HG03520 (cell line): ENCODE results near the gene CERS6.

Source experiments
- ATAC-seq: cut with Tn5 transposase; IDR thresholded peaks from one replicate; pipeline ENCODE4 v1.9.1; 2021; ENCODE audit warnings: mild to moderate bottlenecking, moderate library complexity; ENCODE audit not compliant: unreplicated experiment

The CERS6 gene

GRCh38 chr2:168528469-168528868 lies 72.4 kb downstream of the CERS6 start:
- ATAC-seq: no peak

DNA sequence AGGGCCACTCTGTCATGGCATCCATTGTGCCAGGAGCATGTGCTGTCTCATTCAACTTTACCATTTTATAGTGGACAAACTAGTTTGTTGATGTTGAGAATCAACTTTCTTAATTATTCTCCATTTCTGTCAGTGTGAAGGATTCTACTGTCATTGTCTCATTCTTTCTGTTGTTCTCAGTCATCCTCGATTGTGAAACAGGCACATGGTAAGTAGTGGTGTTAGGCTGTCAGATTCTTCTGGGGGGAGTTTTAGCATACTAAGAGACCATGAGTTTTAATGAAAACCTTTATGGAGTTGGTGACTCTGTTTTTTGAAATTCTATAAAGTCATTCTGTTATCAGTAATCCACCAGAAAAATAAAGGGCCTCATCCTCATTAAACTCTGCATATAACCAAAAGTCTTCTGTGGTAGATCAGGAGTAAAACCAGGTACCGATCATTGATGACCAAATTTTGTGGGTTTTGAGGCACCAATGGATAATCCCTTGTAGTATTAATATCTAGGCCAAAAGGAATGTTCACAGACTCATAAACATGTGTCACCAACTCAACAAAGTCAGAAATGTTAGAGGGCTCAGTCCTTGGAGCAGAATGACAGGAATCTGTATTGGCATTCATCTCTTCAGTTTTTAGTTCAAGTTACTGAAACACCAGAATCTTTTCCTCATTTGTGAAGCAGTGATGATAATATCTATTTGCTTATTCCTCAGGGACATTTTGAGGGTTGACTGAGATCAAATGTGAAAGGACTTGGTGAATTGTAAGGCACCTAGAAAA lies 73.2 kb downstream of the CERS6 start:
- ATAC-seq: no peak

GRCh38 chr2:168529900-168530561 lies 74.0 kb downstream of the CERS6 start:
- ATAC-seq: no peak

- ATAC-seq: no peak
These were observed 75.0 kb downstream of the CERS6 start for GRCh38 chr2:168530982-168531622.

DNA sequence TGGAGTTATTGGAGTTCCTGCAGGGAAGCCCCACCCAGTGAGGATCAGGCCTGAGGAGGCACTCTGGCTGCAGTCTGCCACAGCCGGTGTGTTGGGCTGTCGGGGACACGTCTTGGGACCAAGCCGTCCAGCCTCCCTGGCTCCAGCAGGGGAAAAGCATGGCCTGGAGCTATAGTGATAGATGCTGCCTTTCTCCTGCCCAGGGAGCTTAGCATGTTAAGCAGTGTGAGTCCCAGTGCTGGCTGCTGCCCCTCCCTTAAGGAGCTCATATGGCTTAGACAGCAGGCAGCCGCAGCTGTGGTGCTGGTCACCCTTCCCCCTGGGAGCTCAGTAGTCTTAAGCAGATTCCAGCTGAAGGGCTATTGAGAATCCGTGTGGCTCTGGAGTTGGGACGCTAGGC lies 78.9 kb downstream of the CERS6 start:
- no peak for ATAC-seq

GRCh38 chr2:168536925-168537466 lies 80.9 kb downstream of the CERS6 start:
- no peak for ATAC-seq

DNA sequence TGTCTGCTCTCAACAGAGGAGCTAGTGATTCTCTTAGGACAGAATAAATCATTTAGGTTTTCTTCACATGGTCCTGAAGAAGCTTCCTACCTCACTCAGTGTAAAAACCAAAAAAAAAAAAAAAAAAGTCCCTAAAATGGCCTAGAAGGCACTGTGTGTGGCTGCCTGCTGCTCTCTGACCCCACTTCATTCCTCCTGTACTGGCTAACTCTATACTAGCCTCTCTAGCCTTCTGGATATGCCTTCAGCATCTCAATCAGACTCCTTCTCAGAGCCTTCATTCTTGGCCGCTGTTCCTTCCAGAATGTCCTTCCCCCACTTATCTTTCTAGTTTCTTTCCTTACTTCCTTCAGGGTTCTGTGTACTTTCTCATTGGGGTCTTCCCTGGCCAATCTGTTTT lies 82.1 kb downstream of the CERS6 start:
- ATAC-seq: no peak

DNA sequence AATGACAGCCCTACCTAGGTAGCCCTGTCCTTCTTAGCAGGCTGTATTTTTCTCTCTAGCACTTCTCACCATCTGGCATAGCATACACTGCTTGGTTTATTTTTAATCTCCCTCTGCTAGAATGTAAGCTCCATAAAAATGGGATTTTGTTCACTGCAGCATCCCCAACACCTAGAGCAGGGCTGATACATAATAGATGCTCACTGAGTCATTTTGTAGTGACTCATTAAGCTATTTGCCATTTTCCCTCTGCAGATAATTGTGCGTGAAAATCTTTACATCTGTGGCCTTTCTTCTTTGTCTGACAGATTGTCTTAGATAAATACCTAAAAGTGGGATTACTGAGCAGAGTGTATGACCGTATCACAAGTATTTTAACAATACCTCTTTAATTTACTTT lies 82.5 kb downstream of the CERS6 start:
- no peak for ATAC-seq

DNA sequence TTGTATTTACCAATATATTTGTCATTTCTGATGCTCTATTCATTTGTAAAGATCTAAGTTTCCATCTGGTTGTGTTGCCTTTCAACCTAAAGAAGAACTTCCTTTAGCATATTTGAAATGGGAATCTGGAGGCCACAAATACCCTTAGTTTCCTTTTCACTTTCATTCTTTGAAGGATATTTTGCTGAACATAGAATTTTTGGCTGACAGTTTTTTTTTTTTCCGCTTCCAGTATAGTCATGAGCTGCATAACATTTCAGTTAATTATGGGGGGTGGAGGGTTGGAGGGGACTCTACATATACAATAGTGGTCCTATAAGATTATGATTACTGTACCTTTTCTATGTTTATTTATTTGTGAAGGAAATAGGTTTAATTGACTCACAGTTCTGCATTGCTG lies 83.9 kb downstream of the CERS6 start:
- no peak for ATAC-seq

DNA sequence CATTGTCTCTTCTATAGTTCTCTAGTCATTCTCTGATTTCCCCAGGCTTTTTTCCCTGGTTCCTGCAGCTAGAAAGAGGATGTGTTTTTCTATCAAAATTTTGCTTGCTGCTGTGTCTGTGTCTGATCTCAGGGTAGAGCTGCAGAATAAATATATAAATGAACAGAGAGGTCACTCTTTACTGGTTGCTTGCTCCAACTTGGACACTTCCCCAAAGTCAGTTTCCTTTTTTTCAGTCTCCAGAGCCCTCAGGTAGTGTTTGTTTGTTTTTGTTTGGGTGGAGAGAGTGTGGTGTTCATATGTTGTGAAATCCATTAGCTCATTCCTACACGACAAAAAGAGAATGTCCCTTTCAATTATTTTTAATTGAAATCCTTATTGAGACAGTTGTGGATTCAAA lies 85.8 kb downstream of the CERS6 start:
- no peak for ATAC-seq

GRCh38 chr2:168543037-168543436 lies 87.0 kb downstream of the CERS6 start:
- ATAC-seq: no peak

DNA sequence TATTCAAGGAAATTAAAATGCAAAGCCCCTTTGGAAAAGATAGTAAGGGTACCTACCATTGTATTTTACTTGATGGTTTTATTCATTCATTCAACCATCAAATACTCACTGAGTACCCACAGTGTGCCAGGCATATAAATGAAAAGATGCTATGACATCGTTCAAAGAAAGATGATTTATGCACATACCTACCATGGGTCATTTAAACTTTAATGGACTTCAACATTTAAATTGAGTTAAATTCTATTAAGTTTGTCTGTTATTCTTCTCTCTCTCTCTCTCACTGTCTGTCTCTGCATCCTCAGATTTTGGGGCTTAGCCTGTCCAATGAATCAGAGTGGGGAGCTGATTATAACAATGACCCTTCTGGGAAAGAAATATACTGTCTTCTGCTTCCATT lies 87.9 kb downstream of the CERS6 start:
- ATAC-seq: no peak

GRCh38 chr2:168545439-168546082 lies 89.5 kb downstream of the CERS6 start:
- no peak for ATAC-seq

- ATAC-seq: no peak
These were observed 94.6 kb downstream of the CERS6 start for GRCh38 chr2:168550670-168551069.

- peak; percentile 99 for ATAC-seq
These were observed 96.4 kb downstream of the CERS6 start for GRCh38 chr2:168552450-168552856.

DNA sequence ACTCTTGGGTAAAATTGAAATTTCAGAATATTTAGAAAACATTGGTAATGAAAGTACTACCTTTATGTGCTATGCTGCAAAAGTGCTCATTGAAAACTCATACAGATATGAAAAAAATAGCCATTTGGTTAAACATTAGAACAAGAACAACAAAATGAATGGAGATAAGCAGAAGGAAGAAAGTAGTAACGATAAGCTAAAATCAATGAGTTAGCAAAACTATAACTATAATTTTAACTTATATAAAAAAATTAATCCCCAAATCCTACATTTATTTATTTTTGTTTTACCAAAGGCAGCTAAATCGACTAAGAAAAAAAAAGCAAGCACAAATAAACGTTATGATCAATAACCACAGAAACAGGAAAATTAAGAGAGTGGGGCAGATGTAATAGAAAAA lies 99.2 kb downstream of the CERS6 start:
- ATAC-seq: no peak

DNA sequence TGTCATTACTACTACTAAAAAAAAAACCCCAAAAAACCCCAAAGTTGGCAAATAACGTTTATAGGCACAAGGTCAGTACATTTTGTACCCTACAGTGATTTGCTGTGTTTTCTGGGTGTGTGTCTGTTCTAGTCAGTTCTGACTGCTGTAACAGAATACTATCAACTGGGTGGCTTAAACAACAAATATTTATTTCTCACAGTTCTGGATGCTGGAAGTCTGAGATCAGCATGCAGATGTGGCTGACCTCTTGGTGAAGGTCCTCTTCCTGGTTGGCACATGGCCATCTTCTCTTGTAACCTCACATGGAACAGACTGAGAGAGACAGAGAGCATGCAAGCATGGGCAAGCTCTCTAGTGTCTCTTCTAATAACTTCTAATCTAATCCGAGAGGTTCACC lies 103.1 kb downstream of the CERS6 start:
- ATAC-seq: no peak

DNA sequence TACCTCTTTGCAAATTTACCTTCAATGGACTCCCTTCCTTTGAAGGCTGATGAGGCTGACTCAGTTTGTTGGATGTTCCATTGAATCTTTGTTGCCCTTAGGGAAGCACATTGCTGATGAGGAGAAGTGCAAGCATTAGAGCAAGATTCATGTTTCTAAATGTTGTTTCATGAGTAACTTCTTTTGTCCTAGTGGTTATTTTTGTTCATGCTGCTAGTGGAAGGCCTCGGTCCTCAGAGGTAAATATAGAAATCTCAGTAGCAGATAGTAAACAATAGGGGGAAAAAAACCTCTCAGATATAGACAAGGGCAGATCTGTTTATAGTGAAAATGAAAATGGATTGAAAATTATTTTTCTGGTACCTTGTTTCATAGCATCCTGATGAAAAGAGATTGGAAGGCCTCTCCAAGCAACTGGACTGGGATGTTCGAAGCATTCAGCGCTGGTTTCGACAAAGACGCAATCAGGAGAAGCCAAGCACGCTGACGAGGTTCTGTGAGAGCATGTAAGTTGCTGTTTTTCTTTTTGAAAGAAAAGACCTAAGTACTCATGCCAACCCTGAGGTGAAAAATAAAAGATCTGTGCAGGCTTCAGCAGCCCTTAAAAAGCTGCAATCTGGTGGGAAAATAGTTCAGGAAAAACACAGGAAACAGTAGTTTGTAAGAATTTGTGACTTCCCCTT lies 104.9 kb downstream of the CERS6 start:
- ATAC-seq: no peak

GRCh38 chr2:168561991-168562390 lies 105.9 kb downstream of the CERS6 start:
- ATAC-seq: no peak

DNA sequence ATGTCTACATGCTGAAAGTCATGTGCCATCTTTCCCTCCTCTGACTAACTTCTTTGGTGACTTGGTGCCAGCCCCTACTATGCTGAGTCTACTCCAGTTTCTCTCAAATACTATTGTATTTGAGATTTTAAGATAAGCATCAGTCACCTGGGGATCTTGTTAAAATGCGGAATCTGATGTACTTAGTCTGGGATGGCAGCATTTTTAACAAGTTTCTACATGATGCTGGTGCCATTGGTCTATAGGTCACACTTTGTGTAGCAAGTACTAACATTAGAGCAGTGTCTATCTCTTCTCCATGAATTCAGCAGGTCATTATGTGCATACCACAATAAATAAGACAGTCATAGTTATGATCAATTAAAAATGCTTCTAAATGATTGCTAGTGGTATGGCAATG lies 106.9 kb downstream of the CERS6 start:
- no peak for ATAC-seq

- ATAC-seq: no peak
These were observed 108.6 kb downstream of the CERS6 start for GRCh38 chr2:168564641-168565040.
